Measurements from ENCODE around the gene PDE4D. TPM values are rescaled to one million over a fixed set of nuclear protein-coding genes. Genes with fewer than 3 reads are reported as not detected.

PDE4D gene
- total RNA-seq, 1 experiment from 2014 or later = 2.1 TPM

DNA sequence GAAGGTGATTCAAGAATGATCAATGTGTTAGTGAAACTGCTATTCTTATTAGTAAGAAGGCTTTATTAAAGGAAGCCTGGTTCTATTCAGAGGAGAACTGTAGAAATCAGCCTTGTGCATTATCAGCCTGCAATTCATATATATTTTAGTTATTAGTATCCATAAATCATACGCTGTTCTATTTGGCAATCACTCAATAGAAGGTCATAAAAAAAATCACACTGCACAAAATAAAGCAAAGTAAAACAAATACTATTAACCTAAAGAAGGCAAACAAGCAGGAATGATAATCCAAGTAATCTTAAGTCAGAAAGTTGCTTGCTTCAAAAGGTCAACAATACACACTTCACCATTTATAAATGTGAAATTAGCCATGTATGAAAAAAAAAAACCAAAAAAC lies 138.1 kb downstream of the PDE4D start:
- Histone ChIP-seq H3K4me1 (ENCODE audit: insufficient read depth, low read length) (no peaks in the 10 kb centered on the region; the same call in 1 of the 2 replicates), H4K8ac (replicated peaks; ENCODE audit: insufficient read length, low read depth, low read length) (no peak overlapping the region), H2BK12ac (ENCODE audit: insufficient read length, low read depth, low read length) (no peak overlapping the region), H3K27me3 (ENCODE audit: insufficient read depth, low read length) (no peaks in the 10 kb centered on the region), H2BK20ac (ENCODE audit: low read depth, low read length, poor library complexity, severe bottlenecking) (no peak overlapping the region), H3K18ac (ENCODE audit: insufficient read length, low read depth, low read length) (no peak overlapping the region), H3K23me2 (ENCODE audit: insufficient read length, low read depth, low read length, poor library complexity, severe bottlenecking) (no peaks in the 10 kb centered on the region), H3K79me2 (ENCODE audit: insufficient read depth, low read length) (no peaks in the 10 kb centered on the region), H4K5ac (ENCODE audit: insufficient read length, low read depth, low read length) (no peak overlapping the region), H3K79me1 (ENCODE audit: insufficient read depth, low read depth, low read length, poor library complexity, severe bottlenecking) (no peaks in the 10 kb centered on the region), H4K20me1 (ENCODE audit: control insufficient read depth, insufficient read depth, insufficient read length) (no peaks in the 10 kb centered on the region), H3K27ac (ENCODE audit: insufficient read length, low read depth, low read length) (no peak overlapping the region), H2BK120ac (ENCODE audit: low read depth, low read length, poor library complexity, severe bottlenecking) (no peak overlapping the region), H3K9ac (ENCODE audit: extremely low read depth, insufficient read length, low read length) (no peak overlapping the region), H3K23ac (ENCODE audit: insufficient read length, low read depth, low read length) (no peak overlapping the region), H3T11ph (ENCODE audit: low read length) (no peak overlapping the region), H3K4me2 (ENCODE audit: insufficient read depth, insufficient read length, low read length) (no peak overlapping the region), H3K4ac (ENCODE audit: low read depth, low read length) (no peak overlapping the region), H3K14ac (ENCODE audit: insufficient read depth, low read length) (no peak overlapping the region), H4K91ac (ENCODE audit: insufficient read length, low read depth, low read length) (no peak overlapping the region), H2AK5ac (ENCODE audit: insufficient read length, low read length) (no peak overlapping the region), H2BK15ac (ENCODE audit: low read depth, low read length) (no peak overlapping the region), H2AFZ (ENCODE audit: low read length) (no peak overlapping the region), H3K9me3 (ENCODE audit: control insufficient read depth, low read depth, low read length) (no peaks in the 10 kb centered on the region), H3K56ac (ENCODE audit: insufficient read length, low read depth, low read length) (no peak overlapping the region), H2BK5ac (ENCODE audit: insufficient read length, low read length) (no peak overlapping the region)
- no peak overlapping the region for H3K27ac Mint-ChIP-seq
- H3K27me3 Mint-ChIP-seq (ENCODE audit: low read depth) = no peaks in the 10 kb centered on the region
- H3K9me3 Mint-ChIP-seq = no peaks in the 10 kb centered on the region
- H3K4me3 Mint-ChIP-seq = no peak overlapping the region
- TF ChIP-seq, protein P1, sequence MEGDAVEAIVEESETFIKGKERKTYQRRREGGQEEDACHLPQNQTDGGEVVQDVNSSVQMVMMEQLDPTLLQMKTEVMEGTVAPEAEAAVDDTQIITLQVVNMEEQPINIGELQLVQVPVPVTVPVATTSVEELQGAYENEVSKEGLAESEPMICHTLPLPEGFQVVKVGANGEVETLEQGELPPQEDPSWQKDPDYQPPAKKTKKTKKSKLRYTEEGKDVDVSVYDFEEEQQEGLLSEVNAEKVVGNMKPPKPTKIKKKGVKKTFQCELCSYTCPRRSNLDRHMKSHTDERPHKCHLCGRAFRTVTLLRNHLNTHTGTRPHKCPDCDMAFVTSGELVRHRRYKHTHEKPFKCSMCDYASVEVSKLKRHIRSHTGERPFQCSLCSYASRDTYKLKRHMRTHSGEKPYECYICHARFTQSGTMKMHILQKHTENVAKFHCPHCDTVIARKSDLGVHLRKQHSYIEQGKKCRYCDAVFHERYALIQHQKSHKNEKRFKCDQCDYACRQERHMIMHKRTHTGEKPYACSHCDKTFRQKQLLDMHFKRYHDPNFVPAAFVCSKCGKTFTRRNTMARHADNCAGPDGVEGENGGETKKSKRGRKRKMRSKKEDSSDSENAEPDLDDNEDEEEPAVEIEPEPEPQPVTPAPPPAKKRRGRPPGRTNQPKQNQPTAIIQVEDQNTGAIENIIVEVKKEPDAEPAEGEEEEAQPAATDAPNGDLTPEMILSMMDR (conservative IDR thresholded peaks at IDR 0.05) = no peak
- no peak for DNase-seq
- no peaks in the 10 kb centered on the region for H3K36me3 Mint-ChIP-seq (ENCODE audit: insufficient read depth in 1 of 3, low read depth in 3 of 3)
- H3K4me1 Mint-ChIP-seq = peaks cover 4 to 7% of the 10 kb centered on the region in 2 experiments; a peak in 2 of 4 replicates
- WGBS (ENCODE audit: extremely low coverage, insufficient read length, low lambda C conversion rate) = no CpG with 5 or more reads among the region's 1 CpG
